GM18867 (cell line): ENCODE results near the gene TPST1.

Source experiments
- ATAC-seq: cut with Tn5 transposase; IDR thresholded peaks from one replicate; pipeline ENCODE4 v1.9.1; 2021; ENCODE audit warnings: mild to moderate bottlenecking, moderate library complexity; ENCODE audit not compliant: unreplicated experiment

The TPST1 gene

GRCh38 chr7:66237906-66238772 is 33.0 kb downstream of the TPST1 start:
- ATAC-seq = no peak

GRCh38 chr7:66238773-66239466 is 33.8 kb downstream of the TPST1 start:
- no peak for ATAC-seq

- no peak for ATAC-seq
Measured at GRCh38 chr7:66239467-66239856, 34.3 kb downstream of the TPST1 start.

- ATAC-seq = no peak
Measured at GRCh38 chr7:66245008-66245407, 39.9 kb downstream of the TPST1 start.

- ATAC-seq = no peak
Measured at GRCh38 chr7:66246554-66247171, 41.5 kb downstream of the TPST1 start.

- no peak for ATAC-seq
Measured at GRCh38 chr7:66247380-66248078, 42.4 kb downstream of the TPST1 start.

GRCh38 chr7:66250711-66251110 is 45.6 kb downstream of the TPST1 start:
- ATAC-seq = no peak

GRCh38 chr7:66255534-66256100 is 50.5 kb downstream of the TPST1 start:
- no peak for ATAC-seq

- ATAC-seq = no peak
Measured at GRCh38 chr7:66256281-66256680, 51.1 kb downstream of the TPST1 start.

- ATAC-seq = no peak
Measured at GRCh38 chr7:66257481-66257880, 52.3 kb downstream of the TPST1 start.

- ATAC-seq = no peak
Measured at GRCh38 chr7:66258409-66258808, 53.3 kb downstream of the TPST1 start.

GRCh38 chr7:66261941-66262340 is 56.8 kb downstream of the TPST1 start:
- ATAC-seq = no peak

GRCh38 chr7:66263936-66264335 is 58.8 kb downstream of the TPST1 start:
- no peak for ATAC-seq

GRCh38 chr7:66265566-66265965 is 60.4 kb downstream of the TPST1 start:
- ATAC-seq = no peak

GRCh38 chr7:66267249-66267648 is 62.1 kb downstream of the TPST1 start:
- no peak for ATAC-seq

- no peak for ATAC-seq
Measured at GRCh38 chr7:66269978-66270377, 64.8 kb downstream of the TPST1 start.

GRCh38 chr7:66272321-66272720 is 67.2 kb downstream of the TPST1 start:
- no peak for ATAC-seq

GRCh38 chr7:66276363-66276762 is 71.2 kb downstream of the TPST1 start:
- no peak for ATAC-seq

GRCh38 chr7:66277492-66277891 is 72.4 kb downstream of the TPST1 start:
- ATAC-seq = no peak

GRCh38 chr7:66279912-66280311 is 74.8 kb downstream of the TPST1 start:
- no peak for ATAC-seq
